ENCODE measurements around the gene NCR2. TPM values are rescaled to one million over a fixed set of nuclear protein-coding genes. Genes with fewer than 3 reads are reported as not detected.
A peak's percentile ranks its signal among the peaks of the same experiment; 100 is the strongest.

NCR2 gene
- polyA plus RNA-seq, 3 donors from 2014 or later: 0.91 to 0.97 TPM; not detected in 1

DNA sequence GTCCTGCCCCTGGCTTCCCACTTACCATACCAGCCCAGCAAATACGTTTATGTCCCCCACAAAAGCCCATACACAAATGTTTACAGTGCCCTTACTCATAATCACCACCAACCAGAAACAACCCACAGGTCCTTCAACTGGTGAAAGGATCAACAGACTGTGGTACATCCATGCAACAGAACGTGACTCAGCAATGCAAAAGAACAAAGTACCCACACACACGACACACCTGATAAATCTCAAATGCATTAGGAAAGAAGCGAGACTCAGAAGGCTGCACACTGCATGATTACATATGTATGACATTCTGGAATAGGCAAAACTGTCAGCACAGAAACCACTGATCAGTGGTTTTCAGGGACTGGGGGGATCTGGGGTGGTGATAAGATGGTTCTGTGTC, 20.5 kb downstream of the NCR2 start:
- Mint-ChIP-seq H3K4me1 (no peaks in the 10 kb centered on the region), H3K4me3 (no peak overlapping the region), H3K27me3 (ENCODE audit: low read depth in 3 of 3) (peaks cover 0 to 16% (median 3%) of the 10 kb centered on the region in 3 donors)

DNA sequence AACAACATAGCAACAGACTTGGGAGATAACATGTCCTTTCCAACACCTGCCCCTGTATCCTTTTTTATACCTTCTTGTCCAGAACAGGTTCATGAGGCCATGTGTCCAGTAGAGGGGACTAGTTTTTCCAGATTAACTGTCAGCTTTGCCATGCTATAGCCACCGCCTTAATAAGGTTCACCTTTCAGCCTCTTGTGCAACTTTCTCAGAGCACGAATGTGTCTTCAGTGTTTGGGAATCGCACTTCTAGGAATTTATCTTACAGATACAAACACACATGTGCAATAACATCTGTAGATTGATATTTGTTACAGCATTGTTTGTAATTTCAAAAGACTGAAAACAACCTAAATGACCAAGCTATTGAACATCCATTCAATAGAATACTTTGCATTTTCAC, 21.4 kb downstream of the NCR2 start:
- Mint-ChIP-seq H3K36me3 (peaks cover 16 to 22% (median 17%) of the 10 kb centered on the region in 3 donors), H3K4me1 (no peaks in the 10 kb centered on the region), H3K4me3 (no peak overlapping the region), H3K9me3 (peaks cover 20 to 32% (median 28%) of the 10 kb centered on the region in 6 donors), H3K27me3 (ENCODE audit: low read depth in 3 of 3) (peaks cover 0 to 18% (median 3%) of the 10 kb centered on the region in 3 donors), H3K27ac (no peak overlapping the region)
- no peak for DNase-seq

More for the DNA sequence above, 20.5 kb downstream of the NCR2 start:
- H3K36me3 Mint-ChIP-seq: peaks cover 7 to 16% (median 10%) of the 10 kb centered on the region in 3 donors
- H3K27ac Mint-ChIP-seq: no peak overlapping the region
- peaks cover 16 to 23% (median 21%) of the 10 kb centered on the region in 6 donors for H3K9me3 Mint-ChIP-seq
- no peak for DNase-seq

DNA sequence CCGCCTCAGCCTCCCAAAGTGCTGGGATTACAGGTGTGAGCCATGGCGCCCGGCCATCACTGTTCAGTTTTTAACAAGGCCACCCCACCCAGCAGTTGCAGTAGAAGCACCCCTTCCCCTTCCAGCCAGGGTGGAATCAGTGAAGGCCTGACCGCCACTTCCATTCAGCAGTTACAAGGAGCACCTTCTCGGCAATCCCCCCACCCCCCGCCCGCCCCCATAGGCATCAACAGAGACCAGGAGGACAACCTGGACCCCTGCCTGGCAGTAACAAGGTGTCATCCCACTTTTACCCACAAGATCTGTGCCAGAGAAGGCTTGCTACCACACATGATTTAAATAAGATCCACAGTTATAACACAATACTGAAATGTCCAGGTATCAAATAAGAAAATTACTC, 23.1 kb downstream of the NCR2 start:
- H3K9me3 Mint-ChIP-seq: peaks cover 23 to 38% (median 32%) of the 10 kb centered on the region in 6 donors
- H3K27ac Mint-ChIP-seq: no peak overlapping the region
- peaks cover 0 to 15% (median 3%) of the 10 kb centered on the region in 3 donors for H3K27me3 Mint-ChIP-seq (ENCODE audit: low read depth in 3 of 3)
- no peak overlapping the region for H3K4me3 Mint-ChIP-seq
- DNase-seq: no peak
- H3K36me3 Mint-ChIP-seq: peaks cover 16 to 22% (median 20%) of the 10 kb centered on the region in 3 donors
- no peaks in the 10 kb centered on the region for H3K4me1 Mint-ChIP-seq

DNA sequence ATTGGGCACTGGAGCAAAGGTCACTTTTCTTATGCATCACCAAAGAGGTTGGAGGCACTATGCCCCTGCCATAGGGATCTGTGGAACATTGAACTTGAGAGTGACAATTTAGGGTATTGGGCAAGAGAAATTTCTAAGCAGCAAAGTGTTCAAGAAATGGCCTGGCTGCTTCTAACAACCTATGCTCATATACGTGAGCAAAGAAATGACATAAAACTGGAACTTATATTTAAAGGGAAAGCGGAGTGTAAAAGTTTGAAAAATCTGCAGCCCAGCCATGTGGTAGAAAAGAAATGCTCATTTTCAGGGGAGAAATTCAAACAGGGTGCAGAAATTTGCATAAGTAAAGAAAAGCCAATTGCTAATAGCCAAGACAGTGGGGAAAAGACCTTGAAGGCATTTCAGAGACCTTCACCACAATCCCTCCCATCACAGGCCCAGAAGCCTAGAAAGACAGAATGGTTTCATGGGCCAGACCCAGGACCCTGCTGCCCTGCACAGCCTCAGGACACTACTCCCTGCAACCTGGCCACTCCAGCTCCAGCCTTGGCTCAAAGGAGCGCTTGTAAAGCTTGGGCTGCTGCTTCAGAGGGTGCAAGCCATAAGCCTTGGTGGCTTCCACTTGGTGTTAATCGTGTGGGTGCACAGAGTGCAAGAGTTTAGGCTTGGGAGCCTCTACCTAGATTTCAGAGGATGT, 24.4 kb downstream of the NCR2 start:
- Mint-ChIP-seq H3K4me3 (no peak overlapping the region), H3K27ac (no peak overlapping the region), H3K9me3 (peaks cover 24 to 38% (median 32%) of the 10 kb centered on the region in 6 donors), H3K4me1 (no peaks in the 10 kb centered on the region), H3K36me3 (peaks cover 16 to 22% (median 20%) of the 10 kb centered on the region in 3 donors), H3K27me3 (ENCODE audit: low read depth in 3 of 3) (peaks cover 0 to 15% (median 3%) of the 10 kb centered on the region in 3 donors)
- DNase-seq: no peak

DNA sequence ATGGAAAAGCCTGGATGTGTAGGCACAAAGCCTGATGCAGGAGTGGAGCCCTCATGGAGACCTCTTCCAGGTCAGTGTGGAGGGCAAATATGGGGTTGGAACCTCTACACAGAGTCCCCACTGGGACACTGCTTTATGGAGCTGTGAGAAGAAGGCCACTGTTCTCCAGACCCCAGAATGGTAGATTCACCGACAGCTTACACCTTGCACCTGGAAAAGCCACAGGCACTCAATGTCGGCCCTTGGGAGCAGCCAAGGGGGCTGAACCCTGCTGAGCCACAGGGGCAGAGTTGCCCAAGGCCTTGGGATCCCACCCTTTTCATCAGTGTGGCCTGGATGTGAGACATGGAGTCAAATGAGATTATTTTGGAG, 24.9 kb downstream of the NCR2 start:
- peaks cover 0 to 15% (median 3%) of the 10 kb centered on the region in 3 donors for H3K27me3 Mint-ChIP-seq (ENCODE audit: low read depth in 3 of 3)
- peaks cover 16 to 22% (median 20%) of the 10 kb centered on the region in 3 donors for H3K36me3 Mint-ChIP-seq
- H3K27ac Mint-ChIP-seq: peak overlapping the region in 1 of 6 donors; percentile 22
- peaks cover 24 to 38% (median 32%) of the 10 kb centered on the region in 6 donors for H3K9me3 Mint-ChIP-seq
- no peak overlapping the region for H3K4me3 Mint-ChIP-seq
- DNase-seq: no peak
- no peaks in the 10 kb centered on the region for H3K4me1 Mint-ChIP-seq

GRCh38 chr6:41366150-41366549, 30.7 kb downstream of the NCR2 start:
- no peak overlapping the region for H3K27ac Mint-ChIP-seq
- no peak overlapping the region for H3K4me3 Mint-ChIP-seq
- no peak for DNase-seq
- peaks cover 9 to 19% (median 15%) of the 10 kb centered on the region in 3 donors for H3K27me3 Mint-ChIP-seq (ENCODE audit: low read depth in 3 of 3)
- H3K9me3 Mint-ChIP-seq: peaks cover 5 to 13% (median 12%) of the 10 kb centered on the region in 6 donors
- H3K36me3 Mint-ChIP-seq: peaks cover 5 to 11% (median 9%) of the 10 kb centered on the region in 3 donors
- H3K4me1 Mint-ChIP-seq: peaks cover 8 to 15% of the 10 kb centered on the region in 2 donors

GRCh38 chr6:41367061-41367460, 31.7 kb downstream of the NCR2 start:
- DNase-seq: no peak
- H3K9me3 Mint-ChIP-seq: peaks cover under 1 to 7% (median 3%) of the 10 kb centered on the region in 6 donors
- peaks cover 0 to 4% (median under 1%) of the 10 kb centered on the region in 3 donors for H3K36me3 Mint-ChIP-seq
- H3K4me3 Mint-ChIP-seq: no peak overlapping the region
- peak overlapping the region in 1 of 6 donors; percentile 51 for H3K27ac Mint-ChIP-seq
- peaks cover 18 to 23% (median 19%) of the 10 kb centered on the region in 3 donors for H3K27me3 Mint-ChIP-seq (ENCODE audit: low read depth in 3 of 3)
- peaks cover 16 to 25% of the 10 kb centered on the region in 2 donors for H3K4me1 Mint-ChIP-seq

GRCh38 chr6:41367700-41368099, 32.3 kb downstream of the NCR2 start:
- H3K4me3 Mint-ChIP-seq: no peak overlapping the region
- DNase-seq: no peak
- peak overlapping the region in 1 of 6 donors; percentile 18 for H3K27ac Mint-ChIP-seq
- H3K36me3 Mint-ChIP-seq: peaks cover 0 to 4% (median 0%) of the 10 kb centered on the region in 3 donors
- H3K4me1 Mint-ChIP-seq: peaks cover 22 to 31% of the 10 kb centered on the region in 2 donors
- peaks cover 0 to 7% (median 0%) of the 10 kb centered on the region in 6 donors for H3K9me3 Mint-ChIP-seq
- H3K27me3 Mint-ChIP-seq (ENCODE audit: low read depth in 3 of 3): peaks cover 24 to 30% (median 26%) of the 10 kb centered on the region in 3 donors

DNA sequence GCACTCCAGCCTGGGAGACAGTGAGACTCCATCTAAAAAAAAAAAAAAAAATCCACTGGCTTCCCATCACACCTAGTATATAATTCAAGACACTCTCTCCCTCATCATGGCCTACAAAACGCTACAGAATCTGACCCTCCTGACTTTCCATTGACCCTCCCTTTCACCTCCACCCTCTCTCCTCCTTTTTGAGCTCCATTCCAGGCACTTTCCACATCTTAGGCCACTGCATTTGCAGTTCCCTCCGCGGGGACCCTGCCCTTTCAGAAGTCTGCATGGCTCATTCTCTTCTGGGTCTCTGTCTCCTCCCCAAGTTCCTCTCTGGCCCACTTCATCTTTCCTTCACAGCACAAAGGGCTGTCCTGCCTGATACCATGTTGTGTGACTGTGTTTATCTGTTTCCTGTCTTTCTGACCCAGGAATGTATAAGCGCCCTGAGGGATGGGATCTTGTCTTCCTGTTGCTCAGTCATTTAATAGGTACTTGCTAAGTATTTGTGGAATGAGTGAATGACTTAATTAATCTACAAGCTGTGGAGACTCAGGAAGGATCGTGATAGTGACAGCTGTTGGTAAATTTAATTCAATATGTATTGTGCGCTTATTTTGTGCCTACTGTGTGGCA, 35.2 kb downstream of the NCR2 start:
- Mint-ChIP-seq H3K27ac (no peak overlapping the region), H3K9me3 (peaks cover 0 to 6% (median 0%) of the 10 kb centered on the region in 6 donors), H3K27me3 (ENCODE audit: low read depth in 3 of 3) (peaks cover 36 to 44% (median 43%) of the 10 kb centered on the region in 3 donors), H3K4me1 (peaks cover 39 to 41% of the 10 kb centered on the region in 2 donors), H3K36me3 (peaks cover 0 to 4% (median 0%) of the 10 kb centered on the region in 3 donors), H3K4me3 (peak overlapping the region in 1 of 5 donors; percentile 27)
- no peak for DNase-seq

- peaks cover 0 to 4% (median 0%) of the 10 kb centered on the region in 3 donors for H3K36me3 Mint-ChIP-seq
- H3K9me3 Mint-ChIP-seq: peaks cover 0 to 6% (median 0%) of the 10 kb centered on the region in 6 donors
- peaks cover 39 to 41% of the 10 kb centered on the region in 2 donors for H3K4me1 Mint-ChIP-seq
- no peak for DNase-seq
- peaks cover 36 to 47% (median 45%) of the 10 kb centered on the region in 3 donors for H3K27me3 Mint-ChIP-seq (ENCODE audit: low read depth in 3 of 3)
- peak overlapping the region; percentile 69 to 91 (median 74) for H3K4me3 Mint-ChIP-seq
- H3K27ac Mint-ChIP-seq: peak overlapping the region in 3 of 6 donors; percentile 34 to 81 (median 72)
Measured at GRCh38 chr6:41371461-41371991, 36.1 kb downstream of the NCR2 start.

- DNase-seq: peak; percentile 28 to 45 (median 30)
- Mint-ChIP-seq H3K27me3 (ENCODE audit: low read depth in 3 of 3) (peaks cover 36 to 51% (median 47%) of the 10 kb centered on the region in 3 donors), H3K4me1 (peaks cover 39 to 41% of the 10 kb centered on the region in 2 donors), H3K36me3 (peaks cover 0 to 4% (median 0%) of the 10 kb centered on the region in 3 donors), H3K27ac (peak overlapping the region in 2 of 6 donors; percentile 79 to 81), H3K9me3 (peaks cover 0 to 6% (median 0%) of the 10 kb centered on the region in 6 donors), H3K4me3 (peak overlapping the region; percentile 69 to 91 (median 74))
Measured at GRCh38 chr6:41371992-41372831, 36.8 kb downstream of the NCR2 start.

DNA sequence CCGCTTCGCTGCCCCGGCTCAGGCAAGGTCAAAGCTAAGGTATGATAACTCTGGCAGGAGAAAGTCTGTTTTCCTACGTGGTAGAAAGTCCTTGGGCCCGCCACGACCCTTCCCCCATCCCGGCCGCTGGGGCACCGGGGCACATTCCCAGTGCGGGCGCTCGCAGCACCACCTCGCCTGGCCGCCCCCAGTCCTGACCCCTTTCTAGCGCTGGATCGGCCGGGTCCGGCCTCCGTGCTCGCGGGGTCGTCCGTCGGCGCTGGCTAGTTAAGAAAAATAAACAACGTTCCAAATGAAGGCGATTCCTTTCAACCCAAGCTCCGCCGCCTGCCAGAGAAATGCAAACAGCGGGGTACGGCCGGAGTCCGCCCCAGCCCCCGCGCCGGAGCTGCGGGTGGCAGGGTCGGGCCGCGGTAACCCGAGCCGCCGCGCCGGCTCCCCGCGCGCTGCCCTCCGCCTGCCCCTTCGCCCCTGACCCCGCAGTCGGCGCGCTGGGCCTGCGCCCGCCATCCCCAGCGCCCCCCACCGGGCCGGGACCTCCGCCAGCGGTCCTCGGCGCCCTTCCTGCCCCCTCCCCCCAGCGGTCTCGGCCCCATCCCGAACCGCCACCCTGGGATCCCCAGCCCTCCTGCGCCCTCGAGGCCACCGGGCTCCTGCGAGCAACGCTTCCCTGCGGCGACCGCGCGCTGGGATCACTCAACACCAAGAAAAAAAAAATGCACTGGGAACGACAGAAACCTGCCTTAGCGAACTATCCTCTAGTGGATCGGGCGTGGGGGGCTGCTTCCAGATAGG, 37.6 kb downstream of the NCR2 start:
- H3K4me3 Mint-ChIP-seq: peak overlapping the region; percentile 69 to 91 (median 74)
- H3K27ac Mint-ChIP-seq: no peak overlapping the region
- peaks cover 36 to 52% (median 46%) of the 10 kb centered on the region in 3 donors for H3K27me3 Mint-ChIP-seq (ENCODE audit: low read depth in 3 of 3)

More for the DNA sequence above, 37.6 kb downstream of the NCR2 start:
- peaks cover 39 to 41% of the 10 kb centered on the region in 2 donors for H3K4me1 Mint-ChIP-seq
- H3K36me3 Mint-ChIP-seq: peaks cover 0 to 4% (median 0%) of the 10 kb centered on the region in 3 donors
- H3K9me3 Mint-ChIP-seq: peaks cover 0 to 6% (median 0%) of the 10 kb centered on the region in 6 donors
- DNase-seq: no peak
